IMR-90 (cell line): Measurements from ENCODE around the gene ST6GALNAC4. TPM values are rescaled to one million over a fixed set of nuclear protein-coding genes. Genes with fewer than 3 reads are reported as not detected.

ENCODE experiments used
- ATAC-seq: fragments of 200-7000 bp; cut with Tn5 transposase; 2 replicates; pipeline ENCODE4 v1.9.1; 2020; ENCODE audit warnings: low read depth, mild to moderate bottlenecking, moderate library complexity
- BruUV-seq: library from RNA; stranded (reverse); fragments of 400-500 nt; replicated peaks from 2 replicates; lab custom pipeline; 2021; lab: Mats Ljungman, UMichigan
- CTCF ChIA-PET: fragments of 300-600 bp; formaldehyde crosslinking; extraction: SDS; loops from one replicate; lab custom pipeline; 2021; ENCODE audit warnings: antibody characterized with exemption; lab: Yijun Ruan, JAX
- POLR2A ChIA-PET: fragments of 300-600 bp; sonication (Branson Sonifier 250); formaldehyde crosslinking; loops from one replicate; lab custom pipeline; 2022; ENCODE audit warnings: antibody characterized with exemption; ENCODE audit not compliant: unreplicated experiment; lab: Charles Lee
- DNase-seq: peaks from one replicate; pipeline ENCODE4 v3.0.0; 2013
- H2AFZ ChIP-seq: replicated peaks from 2 replicates; pipeline ENCODE3; 2013; ENCODE audit warnings: low read length, mild to moderate bottlenecking; ENCODE audit not compliant: poor library complexity
- H2AK5ac ChIP-seq: 2 replicates; pipeline ENCODE4 v1.6.1; 2013; ENCODE audit warnings: low read depth, low read length, inconsistent platforms
- H2AK9ac ChIP-seq: replicated peaks from 2 replicates; pipeline ENCODE3; 2013; ENCODE audit warnings: mild to moderate bottlenecking, low read depth, low read length, moderate library complexity; ENCODE audit not compliant: poor library complexity
- H2BK120ac ChIP-seq: 2 replicates; pipeline ENCODE4 v1.6.1; 2013; ENCODE audit warnings: low read depth, low read length, inconsistent platforms
- H2BK15ac ChIP-seq: 3 replicates; pipeline ENCODE4 v1.6.1; 2013; ENCODE audit warnings: low read depth, low read length, inconsistent platforms
- H2BK20ac ChIP-seq: 2 replicates; pipeline ENCODE4 v1.6.1; 2013; ENCODE audit warnings: low read depth, mild to moderate bottlenecking, inconsistent platforms, low read length, moderate library complexity
- H2BK5ac ChIP-seq: 2 replicates; pipeline ENCODE4 v1.6.1; 2013; ENCODE audit warnings: mild to moderate bottlenecking, low read depth, low read length, inconsistent platforms; ENCODE audit not compliant: poor library complexity, severe bottlenecking
- H3K14ac ChIP-seq: replicated peaks from 2 replicates; pipeline ENCODE4 v1.6.1; 2013; ENCODE audit warnings: low read depth, low read length, inconsistent platforms
- H3K18ac ChIP-seq: 2 replicates; pipeline ENCODE4 v1.6.1; 2013; ENCODE audit warnings: low read depth, low read length, control low read depth
- H3K23ac ChIP-seq: 2 replicates; pipeline ENCODE4 v1.6.1; 2013; ENCODE audit warnings: low read depth, low read length, inconsistent platforms
- H3K27ac ChIP-seq: 2 replicates; pipeline ENCODE4 v1.5.1; 2013; ENCODE audit warnings: mild to moderate bottlenecking, control low read depth, low read length; ENCODE audit not compliant: insufficient read depth
- H3K27me3 ChIP-seq: 2 replicates; pipeline ENCODE4 v1.6.1; 2013; ENCODE audit warnings: low read length; ENCODE audit not compliant: control insufficient read depth, insufficient read depth
- H3K36me3 ChIP-seq: 2 replicates; pipeline ENCODE4 v1.6.1; 2013; ENCODE audit warnings: low read length, mixed read lengths; ENCODE audit not compliant: control insufficient read depth, insufficient read depth
- H3K4ac ChIP-seq: 2 replicates; pipeline ENCODE4 v1.6.1; 2013; ENCODE audit warnings: low read depth, low read length, inconsistent platforms
- H3K4me1 ChIP-seq: 2 replicates; pipeline ENCODE4 v1.6.1; 2013; ENCODE audit warnings: low read length, mixed read lengths; ENCODE audit not compliant: control insufficient read depth, insufficient read depth
- H3K4me2 ChIP-seq: 2 replicates; pipeline ENCODE4 v1.6.1; 2013; ENCODE audit warnings: low read depth, mild to moderate bottlenecking, control low read depth, low read length, moderate library complexity
- H3K4me3 ChIP-seq: 2 replicates; pipeline ENCODE4 v1.5.1; 2013; ENCODE audit warnings: low read depth, mild to moderate bottlenecking, control low read depth, low read length, moderate library complexity; ENCODE audit not compliant: insufficient read depth
- H3K56ac ChIP-seq: 2 replicates; pipeline ENCODE4 v1.6.1; 2013; ENCODE audit warnings: low read length, inconsistent platforms; ENCODE audit not compliant: insufficient read depth; ENCODE audit errors: extremely low read depth
- H3K79me1 ChIP-seq, 2 experiments: 2 replicates each; pipeline ENCODE4 v1.6.1; 2013; ENCODE audit warnings: low read length in 2 of 2, inconsistent platforms in 1 of 2, low read depth in 1 of 2
- H3K9ac ChIP-seq: 2 replicates; pipeline ENCODE4 v1.6.1; 2013; ENCODE audit warnings: low read depth, low read length, control low read depth
- H3K9me1 ChIP-seq: 2 replicates; pipeline ENCODE4 v1.6.1; 2013; ENCODE audit warnings: low read length, inconsistent platforms; ENCODE audit not compliant: insufficient read depth
- H3K9me3 ChIP-seq: 2 replicates; pipeline ENCODE4 v1.6.1; 2013; ENCODE audit warnings: low read length; ENCODE audit not compliant: control insufficient read depth, insufficient read depth
- H4K20me1 ChIP-seq: 2 replicates; pipeline ENCODE4 v1.6.1; 2013; ENCODE audit warnings: low read length, inconsistent platforms; ENCODE audit not compliant: insufficient read depth
- H4K5ac ChIP-seq: 2 replicates; pipeline ENCODE4 v1.6.1; 2013; ENCODE audit warnings: mild to moderate bottlenecking, low read depth, low read length, control low read depth
- H4K8ac ChIP-seq, 2 experiments: 2 replicates each; pipeline ENCODE4 v1.6.1; 2013; ENCODE audit warnings: low read depth in 2 of 2, low read length in 2 of 2, control low read depth in 1 of 2, inconsistent platforms in 1 of 2
- H4K91ac ChIP-seq: 2 replicates; pipeline ENCODE4 v1.6.1; 2013; ENCODE audit warnings: low read depth, low read length, inconsistent platforms; ENCODE audit not compliant: insufficient read depth
- MAFK ChIP-seq: IDR thresholded peaks from 2 replicates; pipeline ENCODE4 v1.6.1; 2012; ENCODE audit warnings: low read depth, low read length, improper control_type of control experiment
- WGBS, 2 experiments: methylation state at CpG; one replicate each; pipeline versions ENCODE4 v1.1.5 to v1.1.7; 2013; ENCODE audit warnings: missing lambda C conversion rate in 2 of 2; ENCODE audit not compliant: insufficient read length in 1 of 2; ENCODE audit errors: extremely low coverage in 2 of 2; 5-methylcytosine and 5-hydroxymethylcytosine counted together
- dilution Hi-C: fragments of 300-500 bp; cut with HindIII; formaldehyde crosslinking; loops from one replicate; pipeline ENCODE4 v1.14.3; 2018; ENCODE audit warnings: low sequenced_read_pairs; ENCODE audit not compliant: unreplicated experiment
- in situ Hi-C: fragments of 300-500 bp; cut with MboI; formaldehyde crosslinking; loops from 3 replicates; pipeline ENCODE4 v1.14.3; 2019; ENCODE audit warnings: low sequenced_read_pairs, inconsistent platforms, mixed read lengths
- intact Hi-C: fragments of 100-400 bp; cut with micrococcal nuclease; formaldehyde crosslinking; loops from 2 replicates; pipeline ENCODE4 v1.10.0; 2022
- polyA plus RNA-seq, 3 experiments: library from polyadenylated mRNA; depleted of rRNA; stranded (reverse); fragments of >200 nt; gene quantifications; 2 replicates each; pipeline ENCODE4 v1.2.3, GENCODE V29; 2012; ENCODE audit warnings: low replicate concordance in 1 of 3
- total RNA-seq: library from RNA; depleted of rRNA; stranded (reverse); fragments of >200 nt; gene quantifications from 2 replicates; pipeline ENCODE4 v1.2.3, GENCODE V29; 2012

ST6GALNAC4 gene
- total and polyA plus RNA-seq, 2 of the 4 experiments (the other 2 are of a cell fraction) = 12.5 to 32.9 TPM

DNA sequence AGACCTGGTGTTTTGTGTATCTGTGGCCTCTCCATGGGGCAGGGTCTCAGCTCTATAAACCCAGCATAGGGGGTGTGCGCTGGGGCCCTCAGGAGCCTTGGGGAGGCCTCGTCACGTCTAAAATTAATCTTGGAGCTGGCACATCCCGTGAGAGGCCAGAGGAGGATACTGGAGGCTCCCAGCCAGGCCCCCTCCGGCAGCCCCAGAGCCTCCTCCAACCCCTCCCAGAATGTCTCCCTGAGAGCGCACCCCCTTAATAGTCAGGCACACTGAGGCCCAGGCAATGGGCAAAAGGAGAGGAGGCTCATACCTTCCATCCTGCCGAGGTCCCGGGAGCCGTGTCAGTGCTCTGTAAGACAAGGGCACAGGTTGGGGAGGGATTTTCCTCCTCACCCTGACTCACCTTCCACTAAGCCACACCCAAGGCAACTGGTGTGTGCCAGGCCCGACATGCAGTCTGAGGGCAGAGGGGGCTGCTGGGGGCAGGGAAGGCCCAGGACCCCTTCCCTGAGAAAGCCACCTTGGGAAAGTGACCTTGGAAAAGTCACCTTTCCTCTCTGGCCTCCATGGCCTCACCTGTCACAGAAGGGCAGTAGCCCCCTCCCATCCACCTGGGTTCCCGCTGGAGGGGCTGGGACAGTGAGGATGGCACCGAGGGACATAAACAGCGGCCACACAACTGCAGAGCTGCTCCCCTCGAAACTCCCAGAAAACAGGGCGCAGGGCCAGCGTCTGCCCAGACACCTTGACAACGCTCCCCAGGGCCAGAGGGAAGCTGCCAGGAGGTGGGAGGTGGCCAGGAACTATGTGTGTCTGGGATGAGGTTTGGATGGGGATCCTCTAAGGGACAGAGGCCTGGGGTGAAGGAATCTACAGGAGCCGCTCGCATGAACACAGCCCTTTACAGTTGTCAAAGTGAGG is 42.3 kb downstream of the ST6GALNAC4 start:
- Histone ChIP-seq H2BK20ac (no peak overlapping the region), H3K56ac (no peak overlapping the region), H3K4me1 (peaks cover 24% of the 10 kb centered on the region), H2BK5ac (no peak overlapping the region), H4K8ac (no peak overlapping the region), H3K14ac (no peak overlapping the region), H3K27me3 (no peaks in the 10 kb centered on the region), H2BK15ac (no peak overlapping the region), H3K79me1 (peaks cover 20 to 34% of the 10 kb centered on the region in 2 experiments; a peak in 3 of 4 replicates), H3K18ac (no peak overlapping the region), H3K27ac (no peak overlapping the region), H3K9me3 (no peaks in the 10 kb centered on the region), H3K4me3 (no peak overlapping the region), H4K91ac (no peak overlapping the region), H3K9me1 (no peaks in the 10 kb centered on the region), H3K4ac (no peak overlapping the region), H3K9ac (no peak overlapping the region), H2AFZ (no peak overlapping the region), H2AK9ac (peak overlapping the region; percentile 85), H3K23ac (no peak overlapping the region), H3K4me2 (no peak overlapping the region), H2BK120ac (no peak overlapping the region), H4K20me1 (0 out of 2 replicates have a peak, but pooled peaks cover 6% of the 10 kb centered on the region), H2AK5ac (peak overlapping the region; percentile 78; the same call in 1 of the 2 replicates), H4K5ac (no peak overlapping the region), H3K36me3 (peaks cover 21% of the 10 kb centered on the region)
- dilution Hi-C loops = no loop called here
- no peak for ATAC-seq
- POLR2A ChIA-PET = interaction anchor here (0.6 kb wide), 1 partner anchor 140 kb away, joined by 3 read pairs; the partner anchor contains the start of gene TOR2A
- TF ChIP-seq MAFK = no peak
- BruUV-seq = no TSS peak
- in situ Hi-C loops = no loop called here
- WGBS, 2 experiments = no CpG with 5 or more reads among the region's 19 CpGs
- DNase-seq = no peak
- intact Hi-C loops = no loop called here
- CTCF ChIA-PET = no interaction called here
